ENCODE measurements around the gene ECHDC1.

ECHDC1 gene

GRCh38 chr6:127289934-127290333, 53.5 kb downstream of the ECHDC1 start:
- no peak for DNase-seq (ENCODE audit: low spot score)

- no peak for DNase-seq (ENCODE audit: low spot score)
These were observed 54.7 kb downstream of the ECHDC1 start for GRCh38 chr6:127288705-127289104.

GRCh38 chr6:127282184-127282583, 61.2 kb downstream of the ECHDC1 start:
- no peak for DNase-seq (ENCODE audit: low spot score)

- DNase-seq (ENCODE audit: low spot score) = no peak
These were observed 63.6 kb downstream of the ECHDC1 start for GRCh38 chr6:127279815-127280214.

GRCh38 chr6:127277878-127278843, 65.2 kb downstream of the ECHDC1 start:
- DNase-seq (ENCODE audit: low spot score) = no peak

- DNase-seq (ENCODE audit: low spot score) = no peak
These were observed 67.1 kb downstream of the ECHDC1 start for GRCh38 chr6:127276331-127276730.

- no peak for DNase-seq (ENCODE audit: low spot score)
These were observed 69.9 kb downstream of the ECHDC1 start for GRCh38 chr6:127273499-127273898.

- no peak for DNase-seq (ENCODE audit: low spot score)
These were observed 70.8 kb downstream of the ECHDC1 start for GRCh38 chr6:127272576-127272975.

GRCh38 chr6:127267646-127268625, 75.5 kb downstream of the ECHDC1 start:
- peak; percentile 21 for DNase-seq (ENCODE audit: low spot score)

GRCh38 chr6:127266892-127267645, 76.3 kb downstream of the ECHDC1 start:
- DNase-seq (ENCODE audit: low spot score) = peak; percentile 48

- peak; percentile 75 for DNase-seq (ENCODE audit: low spot score)
These were observed 77.1 kb downstream of the ECHDC1 start, which contains the start of gene RNF146 for GRCh38 chr6:127266178-127266891. TSS of gene RNF146 (plus strand) at chr6:127266864. CDS start at chr6:127280339, 13,475 bp downstream.

- DNase-seq (ENCODE audit: low spot score) = no peak
These were observed 79.9 kb downstream of the ECHDC1 start for GRCh38 chr6:127263481-127263880.

GRCh38 chr6:127262896-127263295, 80.5 kb downstream of the ECHDC1 start:
- no peak for DNase-seq (ENCODE audit: low spot score)

- no peak for DNase-seq (ENCODE audit: low spot score)
These were observed 88.1 kb downstream of the ECHDC1 start for GRCh38 chr6:127255286-127255685.

GRCh38 chr6:127249621-127250020, 93.8 kb downstream of the ECHDC1 start:
- DNase-seq (ENCODE audit: low spot score) = no peak

GRCh38 chr6:127247114-127248096, 96.0 kb downstream of the ECHDC1 start:
- no peak for DNase-seq (ENCODE audit: low spot score)

GRCh38 chr6:127243501-127243900, 99.9 kb downstream of the ECHDC1 start:
- DNase-seq (ENCODE audit: low spot score) = no peak

Measured in kidney capillary endothelial cell (primary cell).